ENCODE data around the gene LAMB4.

The LAMB4 gene

DNA sequence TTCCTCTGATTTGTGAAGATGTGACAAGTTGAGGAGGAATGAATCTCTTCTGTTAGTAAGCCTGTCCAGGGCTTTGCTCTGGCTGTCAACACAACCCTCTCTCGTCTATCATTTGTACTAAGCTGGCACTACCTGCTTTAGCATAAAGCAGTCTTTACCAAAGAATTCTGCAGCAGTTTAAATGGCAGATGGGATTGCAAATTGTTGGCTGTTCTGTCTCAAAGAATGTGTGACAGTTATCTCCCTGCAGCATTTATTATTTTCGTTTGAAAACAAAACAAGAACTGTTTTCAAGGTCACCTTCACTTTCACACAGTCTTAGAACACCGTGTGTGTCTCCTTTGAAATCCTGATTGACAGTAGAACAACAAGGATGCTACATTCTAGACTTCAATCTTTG lies 122.4 kb downstream of the LAMB4 start:
- H3K27ac ChIP-seq (ENCODE audit: low read depth, low read length), result no peak overlapping the region
- no peaks in the 10 kb centered on the region for H3F3A ChIP-seq (ENCODE audit: control insufficient read depth, insufficient read depth)
- TF ChIP-seq EZH2phosphoT487 (IDR thresholded peaks at IDR 0.05; ENCODE audit: borderline replicate concordance, low read length), result no peak
- TF ChIP-seq, protein P1, sequence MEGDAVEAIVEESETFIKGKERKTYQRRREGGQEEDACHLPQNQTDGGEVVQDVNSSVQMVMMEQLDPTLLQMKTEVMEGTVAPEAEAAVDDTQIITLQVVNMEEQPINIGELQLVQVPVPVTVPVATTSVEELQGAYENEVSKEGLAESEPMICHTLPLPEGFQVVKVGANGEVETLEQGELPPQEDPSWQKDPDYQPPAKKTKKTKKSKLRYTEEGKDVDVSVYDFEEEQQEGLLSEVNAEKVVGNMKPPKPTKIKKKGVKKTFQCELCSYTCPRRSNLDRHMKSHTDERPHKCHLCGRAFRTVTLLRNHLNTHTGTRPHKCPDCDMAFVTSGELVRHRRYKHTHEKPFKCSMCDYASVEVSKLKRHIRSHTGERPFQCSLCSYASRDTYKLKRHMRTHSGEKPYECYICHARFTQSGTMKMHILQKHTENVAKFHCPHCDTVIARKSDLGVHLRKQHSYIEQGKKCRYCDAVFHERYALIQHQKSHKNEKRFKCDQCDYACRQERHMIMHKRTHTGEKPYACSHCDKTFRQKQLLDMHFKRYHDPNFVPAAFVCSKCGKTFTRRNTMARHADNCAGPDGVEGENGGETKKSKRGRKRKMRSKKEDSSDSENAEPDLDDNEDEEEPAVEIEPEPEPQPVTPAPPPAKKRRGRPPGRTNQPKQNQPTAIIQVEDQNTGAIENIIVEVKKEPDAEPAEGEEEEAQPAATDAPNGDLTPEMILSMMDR (IDR thresholded peaks at IDR 0.05; ENCODE audit: low read depth, low read length, poor library complexity, severe bottlenecking), result no peak
- no peak overlapping the region for H3K4me3 ChIP-seq (ENCODE audit: low read length)
- no peaks in the 10 kb centered on the region for H3K36me3 ChIP-seq (ENCODE audit: control insufficient read depth, low read length)
- H3K27me3 ChIP-seq (ENCODE audit: control insufficient read depth, low read length), result no peaks in the 10 kb centered on the region
- H3K4me2 ChIP-seq (ENCODE audit: low read length), result no peak overlapping the region
- H3K4me1 ChIP-seq (ENCODE audit: control insufficient read depth, low read length), result no peaks in the 10 kb centered on the region
- H3K9me2 ChIP-seq (replicated peaks; ENCODE audit: control insufficient read depth, low read length), result no peaks in the 10 kb centered on the region
- no peaks in the 10 kb centered on the region for H4K20me1 ChIP-seq (ENCODE audit: control insufficient read depth, insufficient read depth, low read depth, low read length)
- H3K9me3 ChIP-seq (ENCODE audit: control insufficient read depth, insufficient read depth, low read length), result peaks cover 3% of the 10 kb centered on the region
- no peaks in the 10 kb centered on the region for H3K79me2 ChIP-seq (ENCODE audit: control insufficient read depth, low read length)

DNA sequence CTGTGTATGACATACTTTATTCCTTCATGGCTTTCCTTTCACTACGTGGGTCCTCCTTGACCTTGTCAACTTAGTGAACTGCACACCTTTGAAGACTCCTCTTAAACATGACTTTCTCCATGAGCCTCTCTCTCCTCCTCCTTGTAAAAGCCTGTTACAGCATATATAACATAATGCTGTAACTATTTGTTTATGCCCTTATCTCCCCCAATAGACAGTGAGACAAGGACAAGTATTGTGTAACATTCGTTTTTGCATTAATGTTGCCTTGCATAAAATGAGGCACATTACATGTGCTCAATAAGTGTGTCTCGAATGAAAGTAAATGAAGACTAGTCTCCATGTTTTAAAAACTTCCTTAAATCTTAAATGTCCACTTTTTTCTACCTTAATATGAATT lies 122.9 kb downstream of the LAMB4 start:
- no peaks in the 10 kb centered on the region for H3K36me3 ChIP-seq (ENCODE audit: control insufficient read depth, low read length)
- TF ChIP-seq, protein P1 (IDR thresholded peaks at IDR 0.05; ENCODE audit: low read depth, low read length, poor library complexity, severe bottlenecking), result no peak
- no peak for TF ChIP-seq EZH2phosphoT487 (IDR thresholded peaks at IDR 0.05; ENCODE audit: borderline replicate concordance, low read length)
- no peaks in the 10 kb centered on the region for H4K20me1 ChIP-seq (ENCODE audit: control insufficient read depth, insufficient read depth, low read depth, low read length)

DNA sequence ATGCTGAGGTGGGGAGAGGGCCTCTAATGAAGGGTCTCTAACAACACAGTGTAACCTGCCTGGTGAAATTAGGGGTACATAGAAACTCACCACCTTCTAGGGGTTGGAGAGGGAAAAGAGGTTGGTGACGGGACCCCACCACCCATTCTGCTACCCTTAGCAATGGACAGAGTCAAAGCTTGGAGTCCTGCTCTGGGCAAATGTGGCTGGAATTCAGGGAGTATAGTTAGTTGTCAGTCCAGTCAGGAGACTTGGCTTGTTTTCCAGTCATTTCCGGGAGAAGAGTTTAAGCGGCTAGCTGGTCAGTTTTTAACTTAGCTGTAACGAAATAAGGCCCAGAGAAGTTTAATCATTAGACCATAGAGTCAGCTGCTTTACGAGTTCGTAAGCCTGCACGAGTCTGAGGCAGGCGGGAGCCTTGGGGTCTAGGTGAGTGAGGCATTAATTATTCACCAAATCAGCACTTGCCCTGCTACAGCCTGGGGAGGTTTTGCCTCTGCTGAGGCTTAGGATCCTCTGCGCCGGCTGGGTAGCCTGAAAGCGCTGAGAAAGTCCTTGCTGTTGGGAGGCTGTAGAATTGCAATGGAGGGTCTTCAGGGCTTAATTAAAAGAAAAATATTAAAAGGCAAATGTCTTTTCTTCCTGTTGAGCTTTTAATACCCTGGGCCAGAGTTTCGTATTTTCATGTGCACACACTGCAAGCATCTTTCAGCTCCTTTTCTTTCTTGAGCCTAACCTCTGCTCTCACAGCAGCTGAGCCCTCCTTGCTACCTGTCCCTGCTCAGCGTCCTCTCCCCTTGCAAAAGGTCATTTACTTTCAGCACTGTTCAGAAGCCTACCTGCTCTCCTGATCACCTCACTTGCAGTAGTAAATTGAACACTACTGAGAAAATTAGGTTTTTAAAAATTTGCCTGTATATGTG lies 125.7 kb downstream of the LAMB4 start:
- no peaks in the 10 kb centered on the region for H3F3A ChIP-seq (ENCODE audit: control insufficient read depth, insufficient read depth)
- H3K4me1 ChIP-seq (ENCODE audit: control insufficient read depth, low read length), result no peaks in the 10 kb centered on the region
- no peaks in the 10 kb centered on the region for H3K36me3 ChIP-seq (ENCODE audit: control insufficient read depth, low read length)
- H3K9me3 ChIP-seq (ENCODE audit: control insufficient read depth, insufficient read depth, low read length), result peaks cover 12% of the 10 kb centered on the region
- no peak for TF ChIP-seq EZH2phosphoT487 (IDR thresholded peaks at IDR 0.05; ENCODE audit: borderline replicate concordance, low read length)
- TF ChIP-seq, protein P1 (IDR thresholded peaks at IDR 0.05; ENCODE audit: low read depth, low read length, poor library complexity, severe bottlenecking), result no peak
- H3K9me2 ChIP-seq (replicated peaks; ENCODE audit: control insufficient read depth, low read length), result no peaks in the 10 kb centered on the region
- H3K4me2 ChIP-seq (ENCODE audit: low read length), result no peak overlapping the region
- no peaks in the 10 kb centered on the region for H4K20me1 ChIP-seq (ENCODE audit: control insufficient read depth, insufficient read depth, low read depth, low read length)
- no peak overlapping the region for H3K4me3 ChIP-seq (ENCODE audit: low read length)
- no peaks in the 10 kb centered on the region for H3K27me3 ChIP-seq (ENCODE audit: control insufficient read depth, low read length)
- no peaks in the 10 kb centered on the region for H3K79me2 ChIP-seq (ENCODE audit: control insufficient read depth, low read length)
- no peak overlapping the region for H3K27ac ChIP-seq (ENCODE audit: low read depth, low read length)

More for the DNA sequence above, 122.9 kb downstream of the LAMB4 start:
- Histone ChIP-seq H3K27ac (ENCODE audit: low read depth, low read length) (no peak overlapping the region), H3K9me3 (ENCODE audit: control insufficient read depth, insufficient read depth, low read length) (peaks cover 7% of the 10 kb centered on the region), H3F3A (ENCODE audit: control insufficient read depth, insufficient read depth) (no peaks in the 10 kb centered on the region), H3K79me2 (ENCODE audit: control insufficient read depth, low read length) (no peaks in the 10 kb centered on the region), H3K4me3 (ENCODE audit: low read length) (no peak overlapping the region), H3K4me1 (ENCODE audit: control insufficient read depth, low read length) (no peaks in the 10 kb centered on the region), H3K9me2 (replicated peaks; ENCODE audit: control insufficient read depth, low read length) (no peaks in the 10 kb centered on the region), H3K27me3 (ENCODE audit: control insufficient read depth, low read length) (no peaks in the 10 kb centered on the region), H3K4me2 (ENCODE audit: low read length) (no peak overlapping the region)
